EL (cell line): ENCODE measurements around the gene RPS6KA2.
"Not testable (repeated sequence)": the region's sequence is repeated elsewhere in the genome, so short reads cannot be mapped to it uniquely, and the experiment has no call there.

Source experiments
- DNase-seq: peaks from one replicate; pipeline ENCODE4 v3.0.0-alpha.2; 2016

Gene RPS6KA2

GRCh38 chr6:166545156-166546034, 81.7 kb downstream of the RPS6KA2 start:
- DNase-seq, result no peak

DNA sequence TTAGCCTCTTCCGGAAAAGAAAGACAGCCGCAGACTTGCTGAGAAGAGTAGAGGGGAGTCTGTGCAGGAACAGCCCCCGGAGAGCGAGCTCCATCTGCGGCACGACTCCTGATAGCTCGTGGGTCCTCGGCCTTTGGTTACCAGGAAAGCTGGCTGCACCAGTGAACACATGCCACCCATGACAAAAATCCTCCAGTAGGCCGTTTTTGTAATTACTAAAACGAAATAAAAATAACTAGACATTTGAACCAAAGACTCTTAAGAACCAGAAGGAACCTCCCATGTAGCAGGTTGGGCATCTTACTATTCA, 82.8 kb downstream of the RPS6KA2 start:
- DNase-seq, result no peak

- DNase-seq, result no peak
These were observed 83.3 kb downstream of the RPS6KA2 start for GRCh38 chr6:166543603-166544295.

DNA sequence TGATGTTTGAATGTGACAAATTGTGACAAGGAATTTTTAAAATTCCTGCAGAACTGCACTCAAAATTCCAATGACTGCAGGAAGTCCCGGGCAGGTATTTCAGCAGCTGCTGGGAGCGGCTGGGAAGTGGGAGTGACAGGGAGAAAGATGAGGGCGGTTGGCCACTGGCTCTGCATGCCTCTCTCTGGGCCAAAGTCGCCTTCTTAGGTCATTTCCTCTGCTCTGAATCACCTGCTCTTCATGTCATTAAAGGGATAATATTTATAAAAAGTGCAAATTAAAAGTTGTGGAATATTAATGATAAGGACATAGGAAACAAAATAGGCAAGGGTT, 84.5 kb downstream of the RPS6KA2 start:
- DNase-seq, result no peak

- DNase-seq, result no peak
These were observed 85.0 kb downstream of the RPS6KA2 start for GRCh38 chr6:166541876-166542579.

DNA sequence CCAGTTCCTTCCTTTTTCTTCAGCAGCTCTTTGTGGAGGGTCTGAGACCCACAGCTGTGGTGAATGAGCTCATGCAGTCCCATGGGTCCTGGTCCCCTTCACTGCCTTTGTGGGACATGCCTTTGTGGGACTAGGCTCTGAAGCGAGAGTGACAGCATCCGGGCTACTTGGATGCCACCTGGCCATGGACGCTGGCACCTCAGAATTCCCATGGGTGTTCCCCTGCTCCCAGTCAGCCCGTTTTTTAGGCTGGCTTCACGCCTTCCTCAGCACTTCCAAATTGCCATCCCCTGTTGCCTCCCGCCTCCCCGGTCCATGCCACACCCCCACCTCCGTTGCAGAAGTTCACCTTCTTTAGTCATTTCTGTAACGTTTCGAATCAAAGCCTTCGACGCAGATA, 85.7 kb downstream of the RPS6KA2 start:
- no peak for DNase-seq

- no peak for DNase-seq
These were observed 86.3 kb downstream of the RPS6KA2 start for GRCh38 chr6:166540631-166541331.

GRCh38 chr6:166539543-166539942, 87.5 kb downstream of the RPS6KA2 start:
- DNase-seq, result no peak

DNA sequence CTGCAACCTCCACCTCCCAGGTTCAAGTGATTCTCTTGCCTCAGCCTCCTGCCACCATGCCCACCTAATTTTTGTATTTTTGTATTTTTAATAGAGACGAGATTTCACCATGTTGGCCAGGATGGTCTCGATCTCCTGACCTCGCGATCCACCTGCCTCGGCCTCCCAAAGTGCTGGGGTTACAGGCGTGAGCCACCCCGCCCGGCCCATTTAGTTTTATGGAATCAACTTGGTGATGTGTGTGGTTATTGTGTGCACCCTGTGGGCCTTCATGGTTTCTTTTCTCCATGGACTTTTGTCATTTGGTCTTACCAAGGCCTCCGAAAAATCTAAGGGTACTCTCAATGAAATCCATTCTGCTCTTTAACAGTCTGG, 88.1 kb downstream of the RPS6KA2 start:
- DNase-seq, result not testable (repeated sequence)

GRCh38 chr6:166538297-166539010, 88.6 kb downstream of the RPS6KA2 start:
- DNase-seq, result no peak

DNA sequence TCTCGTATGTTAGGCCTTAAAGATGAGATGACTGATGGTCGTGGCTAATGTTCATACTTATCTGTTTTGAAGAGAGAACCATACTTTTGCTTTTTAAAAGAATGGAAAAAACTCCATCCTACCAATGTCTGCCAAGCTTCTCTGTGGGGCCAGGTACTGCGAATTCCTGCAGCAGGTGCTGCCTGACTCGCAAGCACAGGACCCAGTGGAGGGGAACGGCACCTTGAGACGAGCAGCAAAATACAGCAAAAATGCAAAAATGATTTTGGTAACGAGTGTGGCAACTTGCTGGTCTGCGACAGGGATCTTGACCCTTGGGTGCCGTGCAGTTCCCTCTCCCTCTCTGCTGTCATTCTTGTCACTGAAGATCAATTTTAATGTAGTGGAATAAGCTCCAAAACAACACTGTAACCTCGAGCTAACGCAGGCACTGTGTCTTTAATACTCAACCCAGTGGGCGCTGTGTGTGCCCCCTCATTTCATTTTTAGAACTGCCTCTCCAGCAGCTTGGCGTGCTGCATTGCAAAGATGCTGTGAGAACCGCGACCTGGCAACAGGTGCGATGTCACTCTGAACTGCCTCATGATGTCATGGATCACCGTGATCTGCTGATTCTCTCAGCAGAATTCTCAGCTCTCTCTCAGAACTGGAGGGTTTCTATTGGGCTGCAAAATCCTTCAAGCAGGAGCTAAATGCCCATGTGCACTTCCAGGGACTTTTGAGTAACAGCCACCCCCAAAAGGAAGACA, 92.2 kb downstream of the RPS6KA2 start:
- no peak for DNase-seq

- DNase-seq, result no peak
These were observed 93.7 kb downstream of the RPS6KA2 start for GRCh38 chr6:166533205-166533824.

GRCh38 chr6:166532302-166532701, 94.7 kb downstream of the RPS6KA2 start:
- DNase-seq, result no peak

- no peak for DNase-seq
These were observed 96.6 kb downstream of the RPS6KA2 start for GRCh38 chr6:166530211-166531095.

DNA sequence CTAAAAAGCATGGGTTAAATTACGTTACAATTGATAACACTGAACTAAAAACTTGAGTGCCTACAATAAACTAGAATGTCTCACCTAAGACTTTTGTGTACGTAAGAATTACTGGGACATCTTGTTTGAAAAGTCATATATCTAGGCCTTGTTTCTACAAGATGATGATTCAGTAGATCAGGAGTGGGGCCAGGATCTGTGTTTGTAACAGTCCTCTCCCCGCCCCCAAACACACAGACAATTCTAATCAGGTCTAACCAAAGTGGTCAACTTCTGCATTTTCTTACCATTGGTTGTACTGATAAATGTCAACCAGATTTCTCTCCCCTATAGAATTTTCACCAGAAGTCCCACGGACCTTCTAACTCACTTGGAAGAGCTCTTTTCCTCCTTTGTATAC, 97.5 kb downstream of the RPS6KA2 start:
- no peak for DNase-seq

DNA sequence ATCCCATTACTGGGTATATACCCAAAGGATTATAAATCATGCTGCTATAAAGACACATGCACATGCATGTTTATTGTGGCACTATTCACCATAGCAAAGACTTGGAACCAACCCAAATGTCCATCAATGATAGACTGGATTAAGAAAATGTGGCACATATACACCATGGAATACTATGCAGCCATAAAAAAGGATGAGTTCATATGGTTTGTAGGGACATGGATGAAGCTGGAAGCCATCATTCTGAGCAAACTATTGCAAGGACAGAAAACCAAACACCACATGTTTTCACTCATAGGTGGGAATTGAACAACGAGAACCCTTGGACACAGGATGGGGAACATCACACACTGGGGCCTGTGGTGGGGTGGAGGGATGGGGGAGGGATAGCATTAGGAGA, 98.0 kb downstream of the RPS6KA2 start:
- not testable (repeated sequence) for DNase-seq

DNA sequence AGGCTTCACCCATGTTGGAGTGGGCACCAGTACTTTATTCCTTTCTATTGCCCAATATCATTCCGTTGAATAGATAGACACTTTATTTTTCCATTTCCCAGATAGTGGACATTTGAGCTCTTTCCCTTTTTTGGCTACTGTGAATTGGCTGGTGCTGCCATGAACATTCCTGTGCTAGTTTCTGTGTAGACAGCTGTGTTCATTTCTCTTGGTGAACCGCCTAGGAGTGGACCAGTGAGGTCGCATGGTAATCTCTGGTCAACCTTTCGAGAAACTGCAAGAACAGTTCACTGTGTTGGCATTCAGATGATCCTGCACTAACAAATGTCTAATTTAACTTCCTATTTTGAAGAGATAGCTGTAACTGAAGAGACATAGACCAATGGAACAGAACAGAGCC, 99.2 kb downstream of the RPS6KA2 start:
- DNase-seq, result no peak

GRCh38 chr6:166526937-166527336, 100.1 kb downstream of the RPS6KA2 start:
- no peak for DNase-seq

DNA sequence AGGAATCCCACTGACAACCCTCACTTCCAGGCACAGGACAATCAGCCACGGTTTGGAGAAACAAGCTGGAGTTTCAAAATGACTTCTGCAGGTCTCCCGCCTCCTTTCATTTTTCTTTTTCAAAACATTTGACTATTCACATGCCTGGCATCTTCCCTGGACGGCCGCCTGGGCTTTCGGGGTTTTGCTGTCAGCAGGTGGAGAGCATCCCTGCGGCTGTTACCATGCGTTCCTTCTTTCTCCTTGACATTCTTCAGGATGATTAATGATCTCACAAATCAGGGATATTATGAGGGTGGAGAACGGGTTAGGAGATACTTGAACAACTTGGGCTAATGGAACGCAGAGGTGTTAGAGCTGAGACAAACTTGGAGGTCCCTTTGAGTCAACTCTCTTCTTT, 101.5 kb downstream of the RPS6KA2 start:
- DNase-seq, result no peak

DNA sequence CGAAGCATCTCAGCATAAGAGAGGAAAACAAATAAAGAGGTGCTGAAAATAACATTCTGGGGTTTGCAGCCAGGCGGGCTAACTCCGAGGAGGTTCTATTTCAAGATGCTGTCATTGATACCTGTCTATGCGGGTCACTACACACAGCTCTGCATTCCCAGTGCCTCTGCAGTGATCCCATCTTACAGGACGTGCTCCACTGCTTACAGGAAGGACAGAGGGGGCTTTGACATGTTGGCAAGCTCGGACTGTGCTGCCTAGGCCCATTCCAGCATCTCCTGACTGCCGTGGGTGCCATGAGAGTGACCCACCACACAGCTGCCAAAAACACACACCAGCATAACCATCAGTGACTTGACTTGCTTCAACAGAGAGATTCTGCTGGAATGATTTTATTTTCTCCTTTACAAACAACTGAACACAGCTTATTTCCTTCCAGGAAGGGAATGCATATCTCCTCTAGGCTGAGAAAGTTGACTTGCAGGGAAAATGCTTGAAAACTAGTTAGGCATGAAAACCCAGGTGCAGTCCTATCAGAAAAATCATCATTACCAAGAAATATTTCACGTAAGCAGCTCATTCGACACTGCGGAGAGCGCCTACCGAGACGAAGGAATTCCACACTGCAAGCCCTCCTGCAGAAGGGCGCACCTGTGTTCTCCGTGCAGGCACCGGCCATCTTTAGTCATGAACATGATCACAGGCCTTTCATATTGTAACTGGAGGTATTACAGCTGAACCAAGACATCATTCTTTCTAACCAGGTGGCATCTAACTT, 103.1 kb downstream of the RPS6KA2 start:
- DNase-seq, result no peak
